ENCODE measurements around the gene PIK3C2G. TPM values are rescaled to one million over a fixed set of nuclear protein-coding genes. Genes with fewer than 3 reads are reported as not detected.

PIK3C2G gene
- total RNA-seq, 1 experiment from 2014 or later = not detected

GRCh38 chr12:18655351-18655750 lies 394.0 kb downstream of the PIK3C2G start:
- Histone ChIP-seq H3K4me2 (ENCODE audit: insufficient read depth, insufficient read length, low read length) (no peak overlapping the region), H3K14ac (ENCODE audit: insufficient read depth, low read length) (no peak overlapping the region), H3K4me1 (ENCODE audit: insufficient read depth, low read length) (no peaks in the 10 kb centered on the region; the same call in 1 of the 2 replicates), H3K9me3 (ENCODE audit: control insufficient read depth, low read depth, low read length) (no peaks in the 10 kb centered on the region), H4K20me1 (ENCODE audit: control insufficient read depth, insufficient read depth, insufficient read length) (no peaks in the 10 kb centered on the region), H2BK20ac (ENCODE audit: low read depth, low read length, poor library complexity, severe bottlenecking) (no peak overlapping the region), H4K91ac (ENCODE audit: insufficient read length, low read depth, low read length) (no peak overlapping the region), H2BK5ac (ENCODE audit: insufficient read length, low read length) (no peak overlapping the region), H2BK15ac (ENCODE audit: low read depth, low read length) (no peak overlapping the region), H3T11ph (ENCODE audit: low read length) (no peak overlapping the region), H3K79me2 (ENCODE audit: insufficient read depth, low read length) (no peaks in the 10 kb centered on the region), H2AFZ (ENCODE audit: low read length) (no peak overlapping the region), H3K27ac (ENCODE audit: insufficient read length, low read depth, low read length) (no peak overlapping the region), H2BK12ac (ENCODE audit: insufficient read length, low read depth, low read length) (no peak overlapping the region), H3K56ac (ENCODE audit: insufficient read length, low read depth, low read length) (no peak overlapping the region), H4K8ac (replicated peaks; ENCODE audit: insufficient read length, low read depth, low read length) (no peak overlapping the region), H4K5ac (ENCODE audit: insufficient read length, low read depth, low read length) (no peak overlapping the region), H3K23ac (ENCODE audit: insufficient read length, low read depth, low read length) (no peak overlapping the region), H2BK120ac (ENCODE audit: low read depth, low read length, poor library complexity, severe bottlenecking) (no peak overlapping the region), H3K18ac (ENCODE audit: insufficient read length, low read depth, low read length) (no peak overlapping the region), H3K27me3 (ENCODE audit: insufficient read depth, low read length) (no peaks in the 10 kb centered on the region), H3K9ac (ENCODE audit: extremely low read depth, insufficient read length, low read length) (no peak overlapping the region), H3K79me1 (ENCODE audit: insufficient read depth, low read depth, low read length, poor library complexity, severe bottlenecking) (no peaks in the 10 kb centered on the region), H2AK5ac (ENCODE audit: insufficient read length, low read length) (no peak overlapping the region), H3K4ac (ENCODE audit: low read depth, low read length) (no peak overlapping the region), H3K23me2 (ENCODE audit: insufficient read length, low read depth, low read length, poor library complexity, severe bottlenecking) (no peaks in the 10 kb centered on the region)
- H3K27me3 Mint-ChIP-seq (ENCODE audit: low read depth) = no peaks in the 10 kb centered on the region
- H3K27ac Mint-ChIP-seq = no peak overlapping the region
- DNase-seq = no peak
- WGBS (ENCODE audit: extremely low coverage, insufficient read length, low lambda C conversion rate) = no CpG with 5 or more reads among the region's 4 CpGs
- peaks cover 12 to 14% of the 10 kb centered on the region in 2 experiments for H3K4me1 Mint-ChIP-seq
- no peak for TF ChIP-seq CTCF (conservative IDR thresholded peaks at IDR 0.05)
- no peak overlapping the region for H3K4me3 Mint-ChIP-seq
- H3K36me3 Mint-ChIP-seq (ENCODE audit: insufficient read depth in 1 of 3, low read depth in 3 of 3) = no peaks in the 10 kb centered on the region; a peak in 1 of 7 replicates
- no peaks in the 10 kb centered on the region; a peak in 1 of 5 replicates for H3K9me3 Mint-ChIP-seq
